Liver (tissue), 3 donors: ENCODE data around the gene CLIC5.

Source experiments
- GABPA ChIP-seq, 2 donors: IDR thresholded peaks in 1 of 2; conservative IDR thresholded peaks in 1 of 2; 2 replicates each; pipeline ENCODE4 v1.6.1; 2016; ENCODE audit warnings: antibody characterized with exemption in 2 of 2, mild to moderate bottlenecking in 1 of 2, moderate library complexity in 1 of 2
- JUND ChIP-seq, 2 donors: IDR thresholded peaks; 2 replicates each; pipeline ENCODE4 v1.6.1; 2016; ENCODE audit warnings: antibody characterized with exemption in 2 of 2
- MAX ChIP-seq: IDR thresholded peaks from 2 replicates; pipeline ENCODE4 v1.6.1; 2016; ENCODE audit warnings: antibody characterized with exemption
- REST ChIP-seq: IDR thresholded peaks from 2 replicates; pipeline ENCODE4 v1.6.1; 2016; ENCODE audit warnings: antibody characterized with exemption, mild to moderate bottlenecking
- TAF1 ChIP-seq: conservative IDR thresholded peaks from 2 replicates; pipeline ENCODE4 v1.6.1; 2016; ENCODE audit warnings: antibody characterized with exemption, mild to moderate bottlenecking
- YY1 ChIP-seq: IDR thresholded peaks from 2 replicates; pipeline ENCODE4 v1.6.1; 2016; ENCODE audit warnings: antibody characterized with exemption, mild to moderate bottlenecking
- TF ChIP-seq, protein P1 (sequence below): fragments of 150-350 bp; IDR thresholded peaks from 2 replicates; pipeline ENCODE4 v1.5.1; 2017; ENCODE audit warnings: improper control_type of control experiment, low read depth, low read length; ENCODE audit not compliant: missing input control
- donor health status: healthy.
- donor health status: healthy.

GRCh38 chr6:45845567-45845966, 170.1 kb downstream of the CLIC5 start:
- TF ChIP-seq, protein P1, sequence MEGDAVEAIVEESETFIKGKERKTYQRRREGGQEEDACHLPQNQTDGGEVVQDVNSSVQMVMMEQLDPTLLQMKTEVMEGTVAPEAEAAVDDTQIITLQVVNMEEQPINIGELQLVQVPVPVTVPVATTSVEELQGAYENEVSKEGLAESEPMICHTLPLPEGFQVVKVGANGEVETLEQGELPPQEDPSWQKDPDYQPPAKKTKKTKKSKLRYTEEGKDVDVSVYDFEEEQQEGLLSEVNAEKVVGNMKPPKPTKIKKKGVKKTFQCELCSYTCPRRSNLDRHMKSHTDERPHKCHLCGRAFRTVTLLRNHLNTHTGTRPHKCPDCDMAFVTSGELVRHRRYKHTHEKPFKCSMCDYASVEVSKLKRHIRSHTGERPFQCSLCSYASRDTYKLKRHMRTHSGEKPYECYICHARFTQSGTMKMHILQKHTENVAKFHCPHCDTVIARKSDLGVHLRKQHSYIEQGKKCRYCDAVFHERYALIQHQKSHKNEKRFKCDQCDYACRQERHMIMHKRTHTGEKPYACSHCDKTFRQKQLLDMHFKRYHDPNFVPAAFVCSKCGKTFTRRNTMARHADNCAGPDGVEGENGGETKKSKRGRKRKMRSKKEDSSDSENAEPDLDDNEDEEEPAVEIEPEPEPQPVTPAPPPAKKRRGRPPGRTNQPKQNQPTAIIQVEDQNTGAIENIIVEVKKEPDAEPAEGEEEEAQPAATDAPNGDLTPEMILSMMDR, result no peak
- TF ChIP-seq MAX (no peak), TAF1 (no peak), YY1 (no peak), GABPA (IDR thresholded peaks at IDR 0.05 in 1 of 2, conservative IDR thresholded peaks at IDR 0.05 in 1 of 2) (no peak), JUND (IDR thresholded peaks at IDR 0.05) (no peak), REST (no peak)
